22Rv1 (cell line): ENCODE results near the gene HECA.
A peak's percentile ranks its signal among the peaks of the same experiment; 100 is the strongest.
"Not testable (repeated sequence)": the region's sequence is repeated elsewhere in the genome, so short reads cannot be mapped to it uniquely, and the experiment has no call there.

Source experiments
- H3K27ac ChIP-seq: fragments of 450-650 bp; 2 replicates; pipeline ENCODE4 v1.5.1; 2017
- CTCF ChIP-seq: fragments of 450-650 bp; IDR thresholded peaks from 2 replicates; pipeline ENCODE4 v1.5.1; 2017; ENCODE audit warnings: mild to moderate bottlenecking
- ZFX ChIP-seq: fragments of 450-650 bp; IDR thresholded peaks from 2 replicates; pipeline ENCODE4 v1.6.1; 2017; ENCODE audit warnings: antibody characterized with exemption, borderline replicate concordance

HECA gene

GRCh38 chr6:139219271-139219729 lies 84.4 kb downstream of the HECA start:
- H3K27ac ChIP-seq = 0 out of 2 replicates have a peak overlapping the region, but pooled peaks have one; percentile 5

GRCh38 chr6:139219746-139220145 lies 84.9 kb downstream of the HECA start:
- no peak overlapping the region for H3K27ac ChIP-seq
- TF ChIP-seq ZFX (no peak), CTCF (no peak)

More at GRCh38 chr6:139219271-139219729, 84.4 kb downstream of the HECA start:
- peak; percentile 90 for TF ChIP-seq CTCF
- no peak for TF ChIP-seq ZFX

- H3K27ac ChIP-seq = not testable (repeated sequence)
These were observed 93.5 kb downstream of the HECA start for GRCh38 chr6:139228387-139228786.
